SK-N-SH (cell line): ENCODE measurements around the gene PSTPIP2. TPM values are rescaled to one million over a fixed set of nuclear protein-coding genes. Genes with fewer than 3 reads are reported as not detected.

Experiments
- CTCF ChIA-PET: fragments of 300-600, 350-600 bp; formaldehyde crosslinking; extraction: SDS; loops from one replicate; lab custom pipeline; 2021; lab: Yijun Ruan, JAX
- POLR2A ChIA-PET: fragments of 350-600 bp; sonication (Branson Sonifier 250); formaldehyde crosslinking; extraction: SDS; loops from one replicate; lab custom pipeline; 2020; ENCODE audit warnings: antibody characterized with exemption, inconsistent platforms; lab: Yijun Ruan, JAX
- DNase-seq: peaks from one replicate; pipeline ENCODE4 v3.0.0; 2012
- H2AFZ ChIP-seq: fragments of 200-600 bp; sonication (generic); 2 replicates; pipeline ENCODE4 v1.8.1; 2016; ENCODE audit warnings: antibody characterized with exemption, mild to moderate bottlenecking, low read depth
- H3F3A ChIP-seq: fragments of 200-600 bp; sonication (generic); replicated peaks from 2 replicates; pipeline ENCODE3; 2016; ENCODE audit warnings: antibody characterized with exemption, mild to moderate bottlenecking; ENCODE audit not compliant: insufficient read depth
- H3K27ac ChIP-seq, 2 experiments: fragments of 200-500 bp in 1 of 2; fragments of 200-600 bp in 1 of 2; sonication (Bioruptor generic) in 1 of 2; sonication (generic), shearing (Covaris generic) in 1 of 2; 2 replicates each; pipeline versions ENCODE4 v1.5.1 to v1.6.1; 2014 to 2016; ENCODE audit warnings: low read depth in 2 of 2, inconsistent platforms in 1 of 2, low read length in 1 of 2, mild to moderate bottlenecking in 1 of 2, mixed read lengths in 1 of 2
- H3K27me3 ChIP-seq: fragments of 200-600 bp; sonication (generic), shearing (Covaris generic); 2 replicates; pipeline ENCODE4 v1.6.1; 2016; ENCODE audit warnings: mixed run types; ENCODE audit not compliant: insufficient read depth
- H3K36me3 ChIP-seq, 2 experiments: fragments of 200-500 bp in 1 of 2; fragments of 200-600 bp in 1 of 2; sonication (Bioruptor generic) in 1 of 2; sonication (generic) in 1 of 2; replicated peaks in 1 of 2; 2 replicates each; pipeline versions ENCODE3 to v1.5.1; 2014 to 2016; ENCODE audit warnings: low read length in 1 of 2, mild to moderate bottlenecking in 1 of 2; ENCODE audit not compliant: insufficient read depth in 2 of 2, control insufficient read depth in 1 of 2
- H3K4me1 ChIP-seq, 2 experiments: fragments of 200-500 bp in 1 of 2; fragments of 200-600 bp in 1 of 2; sonication (Bioruptor generic) in 1 of 2; sonication (generic), shearing (Covaris generic) in 1 of 2; 2 replicates each; pipeline versions ENCODE4 v1.5.1 to v1.6.1; 2014 to 2016; ENCODE audit warnings: low read depth in 1 of 2, low read length in 1 of 2, mixed run types in 1 of 2; ENCODE audit not compliant: insufficient read depth in 2 of 2, control insufficient read depth in 1 of 2
- H3K4me2 ChIP-seq: fragments of 200-600 bp; sonication (generic), shearing (Covaris generic); 2 replicates; pipeline ENCODE4 v1.6.1; 2017; ENCODE audit warnings: mixed run types
- H3K4me3 ChIP-seq, 2 experiments: fragments of 200-500 bp in 1 of 2; fragments of 200-600 bp in 1 of 2; sonication (Bioruptor generic) in 1 of 2; sonication (generic), shearing (Covaris generic) in 1 of 2; 2 replicates each; pipeline versions ENCODE4 v1.5.1 to v1.8.1; 2014 to 2016; ENCODE audit warnings: low read depth in 2 of 2, inconsistent platforms in 1 of 2, low read length in 1 of 2, mild to moderate bottlenecking in 1 of 2, mixed read lengths in 1 of 2, moderate library complexity in 1 of 2
- H3K79me2 ChIP-seq: fragments of 200-600 bp; sonication (generic); 2 replicates; pipeline ENCODE4 v1.8.1; 2017; ENCODE audit warnings: mild to moderate bottlenecking; ENCODE audit not compliant: insufficient read depth
- H3K9ac ChIP-seq: fragments of 200-600 bp; sonication (generic); 2 replicates; pipeline ENCODE4 v1.6.1; 2017; ENCODE audit warnings: mixed run types
- H3K9me2 ChIP-seq: fragments of 200-600 bp; sonication (generic); 2 replicates; pipeline ENCODE4 v1.6.1; 2017; ENCODE audit warnings: mixed run types
- H3K9me3 ChIP-seq: fragments of 200-600 bp; sonication (generic); 2 replicates; pipeline ENCODE4 v1.6.1; 2017; ENCODE audit warnings: mixed run types, mild to moderate bottlenecking, moderate library complexity
- H4K20me1 ChIP-seq: fragments of 200-600 bp; sonication (generic); 2 replicates; pipeline ENCODE4 v1.6.1; 2017; ENCODE audit warnings: mild to moderate bottlenecking, mixed run types; ENCODE audit not compliant: insufficient read depth
- CHD2 ChIP-seq: fragments of 150-350 bp; IDR thresholded peaks from 2 replicates; pipeline ENCODE4 v1.6.1; 2018; ENCODE audit warnings: low read length; ENCODE audit not compliant: partially characterized antibody
- EP300 ChIP-seq, 2 experiments: IDR thresholded peaks; 2 replicates each; pipeline versions ENCODE4 v1.4.0 to v1.6.1; 2012; ENCODE audit warnings: borderline replicate concordance in 1 of 2, low read depth in 1 of 2, low read length in 1 of 2
- GABPA ChIP-seq: IDR thresholded peaks from 2 replicates; pipeline ENCODE4 v1.4.0; 2012; ENCODE audit warnings: low read depth, mild to moderate bottlenecking
- IRF3 ChIP-seq: fragments of 150-350 bp; IDR thresholded peaks from 2 replicates; pipeline ENCODE4 v1.6.1; 2016; ENCODE audit warnings: mild to moderate bottlenecking, low read depth, low read length
- JUND ChIP-seq: IDR thresholded peaks from 2 replicates; pipeline ENCODE4 v1.4.0; 2012
- MXI1 ChIP-seq: IDR thresholded peaks from 2 replicates; pipeline ENCODE4 v1.6.1; 2012; ENCODE audit warnings: mild to moderate bottlenecking, low read depth, low read length, improper control_type of control experiment
- NFIC ChIP-seq: IDR thresholded peaks from 2 replicates; pipeline ENCODE4 v1.4.0; 2012; ENCODE audit warnings: borderline replicate concordance
- RAD21 ChIP-seq: IDR thresholded peaks from 2 replicates; pipeline ENCODE4 v1.6.1; 2012; ENCODE audit warnings: mild to moderate bottlenecking, low read length
- RCOR1 ChIP-seq: fragments of 150-350 bp; IDR thresholded peaks from 2 replicates; pipeline ENCODE4 v1.6.1; 2017; ENCODE audit warnings: antibody characterized with exemption, low read length
- RXRA ChIP-seq: IDR thresholded peaks from 2 replicates; pipeline ENCODE4 v1.4.0; 2012; ENCODE audit warnings: low read depth, mild to moderate bottlenecking, borderline replicate concordance
- TAF1 ChIP-seq: IDR thresholded peaks from 2 replicates; pipeline ENCODE4 v1.6.1; 2012; ENCODE audit warnings: low read depth, mild to moderate bottlenecking, low read length, moderate library complexity, borderline replicate concordance
- TCF12 ChIP-seq: IDR thresholded peaks from 2 replicates; pipeline ENCODE4 v1.4.0; 2012
- TEAD4 ChIP-seq: IDR thresholded peaks from 2 replicates; pipeline ENCODE4 v1.4.0; 2012; ENCODE audit warnings: mild to moderate bottlenecking, borderline replicate concordance; ENCODE audit not compliant: insufficient read depth
- USF2 ChIP-seq: fragments of 150-350 bp; IDR thresholded peaks from 2 replicates; pipeline ENCODE4 v1.6.1; 2017; ENCODE audit warnings: antibody characterized with exemption, low read length, low read depth, borderline replicate concordance
- YY1 ChIP-seq: IDR thresholded peaks from 2 replicates; pipeline ENCODE4 v1.4.0; 2012; ENCODE audit warnings: low read depth, mild to moderate bottlenecking
- WGBS: methylation state at CpG from one replicate; pipeline ENCODE4 v1.1.6; 2017; ENCODE audit warnings: low lambda C conversion rate; 5-methylcytosine and 5-hydroxymethylcytosine counted together
- polyA plus RNA-seq, 3 experiments: library from polyadenylated mRNA; depleted of rRNA; stranded (reverse); fragments of >200 nt; gene quantifications; 2 replicates each; pipeline ENCODE4 v1.2.3, GENCODE V29; 2012
- TF ChIP-seq, protein P1 (sequence below): IDR thresholded peaks from 2 replicates; pipeline ENCODE4; 2012
- TF ChIP-seq, protein P2 (sequence below): IDR thresholded peaks from 2 replicates; pipeline ENCODE4 v1.4.0; 2012; ENCODE audit warnings: low read depth, borderline replicate concordance

Gene PSTPIP2
- polyA plus RNA-seq, 1 of the 3 experiments (the other 2 are of a cell fraction): 9.5 TPM

GRCh38 chr18:46053368-46054095 lies 18.5 kb downstream of the PSTPIP2 start:
- Histone ChIP-seq H3K9ac (no peak overlapping the region), H3K4me2 (no peak overlapping the region), H4K20me1 (no peaks in the 10 kb centered on the region), H3F3A (peaks cover 9% of the 10 kb centered on the region), H2AFZ (no peak overlapping the region), H3K27ac (peak overlapping the region in 1 of 2 experiments; percentile 27; a peak in 1 of 4 replicates), H3K4me1 (peaks cover 0 to 8% of the 10 kb centered on the region in 2 experiments; a peak in 1 of 4 replicates), H3K4me3 (no peak overlapping the region), H3K9me2 (no peaks in the 10 kb centered on the region), H3K79me2 (peaks cover 7% of the 10 kb centered on the region; the same call in 1 of the 2 replicates), H3K9me3 (no peaks in the 10 kb centered on the region), H3K36me3 (no peaks in the 10 kb centered on the region), H3K27me3 (no peaks in the 10 kb centered on the region)
- TF ChIP-seq TEAD4 (no peak), MXI1 (no peak), YY1 (no peak), IRF3 (no peak), JUND (no peak), NFIC (no peak), GABPA (no peak), RCOR1 (no peak), EP300 (IDR thresholded peaks at IDR 0.05; ENCODE audit: borderline replicate concordance in 1 of 2, low read depth in 1 of 2, low read length in 1 of 2) (no peak), CHD2 (no peak), TAF1 (no peak), TCF12 (peak; percentile 80), USF2 (no peak), RXRA (no peak), RAD21 (no peak)
- TF ChIP-seq, protein P1, sequence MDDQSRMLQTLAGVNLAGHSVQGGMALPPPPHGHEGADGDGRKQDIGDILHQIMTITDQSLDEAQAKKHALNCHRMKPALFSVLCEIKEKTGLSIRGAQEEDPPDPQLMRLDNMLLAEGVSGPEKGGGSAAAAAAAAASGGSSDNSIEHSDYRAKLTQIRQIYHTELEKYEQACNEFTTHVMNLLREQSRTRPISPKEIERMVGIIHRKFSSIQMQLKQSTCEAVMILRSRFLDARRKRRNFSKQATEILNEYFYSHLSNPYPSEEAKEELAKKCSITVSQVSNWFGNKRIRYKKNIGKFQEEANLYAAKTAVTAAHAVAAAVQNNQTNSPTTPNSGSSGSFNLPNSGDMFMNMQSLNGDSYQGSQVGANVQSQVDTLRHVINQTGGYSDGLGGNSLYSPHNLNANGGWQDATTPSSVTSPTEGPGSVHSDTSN: peak; percentile 43
- TF ChIP-seq, protein P2, sequence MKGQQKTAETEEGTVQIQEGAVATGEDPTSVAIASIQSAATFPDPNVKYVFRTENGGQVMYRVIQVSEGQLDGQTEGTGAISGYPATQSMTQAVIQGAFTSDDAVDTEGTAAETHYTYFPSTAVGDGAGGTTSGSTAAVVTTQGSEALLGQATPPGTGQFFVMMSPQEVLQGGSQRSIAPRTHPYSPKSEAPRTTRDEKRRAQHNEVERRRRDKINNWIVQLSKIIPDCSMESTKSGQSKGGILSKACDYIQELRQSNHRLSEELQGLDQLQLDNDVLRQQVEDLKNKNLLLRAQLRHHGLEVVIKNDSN: no peak
- WGBS: 66% methylated on average over 6 of the region's 6 CpGs
- ChIA-PET POLR2A (no interaction called here), CTCF (no interaction called here)
- no peak for DNase-seq
